Stimulated activated CD4-positive, alpha-beta T cell treated with anti-CD3 and anti-CD28 coated beads, Interleukin-1b, Interleukin-23, amount 100 ng/mL, for 1 hour (primary cell): ENCODE measurements around the gene MED29.

ENCODE experiments used
- DNase-seq, 2 donors: peaks; one replicate each; pipeline ENCODE4 v3.0.0-alpha.2; 2020; ENCODE audit warnings: low read depth in 2 of 2

Gene MED29, protein sequence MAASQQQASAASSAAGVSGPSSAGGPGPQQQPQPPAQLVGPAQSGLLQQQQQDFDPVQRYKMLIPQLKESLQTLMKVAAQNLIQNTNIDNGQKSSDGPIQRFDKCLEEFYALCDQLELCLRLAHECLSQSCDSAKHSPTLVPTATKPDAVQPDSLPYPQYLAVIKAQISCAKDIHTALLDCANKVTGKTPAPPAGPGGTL

DNA sequence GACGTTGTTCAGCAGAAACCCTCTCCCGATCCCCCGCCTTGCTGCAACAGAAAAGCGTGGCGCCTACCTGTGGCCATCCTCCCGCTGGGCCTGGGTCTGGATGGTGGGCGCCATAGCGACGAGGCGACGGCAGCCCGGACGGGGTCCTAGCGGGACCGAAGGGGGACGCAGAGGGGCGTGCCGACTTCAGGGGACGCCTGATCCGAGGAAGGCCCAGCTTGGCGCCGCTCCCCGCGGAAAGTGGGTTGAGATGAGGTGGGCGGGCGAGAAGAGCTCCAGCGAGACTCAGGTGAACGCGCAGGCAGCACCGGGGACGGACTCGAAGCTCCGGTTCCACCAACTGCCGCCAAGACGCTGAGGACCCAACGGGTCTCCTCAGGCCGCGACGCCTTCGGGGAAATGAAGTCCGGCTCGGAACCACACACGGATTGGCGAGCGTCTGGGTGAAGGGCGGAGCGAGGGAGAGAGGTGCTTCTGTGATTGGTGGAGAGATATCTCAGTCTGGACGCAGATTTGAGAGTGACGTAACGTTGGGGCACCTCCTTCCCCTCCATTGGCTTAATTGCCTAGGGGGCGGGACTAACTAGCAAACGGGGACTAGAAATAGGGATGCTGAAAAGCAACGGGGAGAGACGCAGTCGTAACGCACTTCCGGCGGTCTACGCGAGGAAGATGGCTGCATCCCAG is at the start of gene MED29, which contains the start of gene PAF1:
MED29 (plus strand) TSS at position 628 of the 687 bp plus-strand sequence; CDS start at position 673, 45 bp downstream.
PAF1 (minus strand) TSS at position 356 of the 687 bp plus-strand sequence; CDS start at position 114, 242 bp downstream.
- peak; percentile 77 to 93 for DNase-seq

DNA sequence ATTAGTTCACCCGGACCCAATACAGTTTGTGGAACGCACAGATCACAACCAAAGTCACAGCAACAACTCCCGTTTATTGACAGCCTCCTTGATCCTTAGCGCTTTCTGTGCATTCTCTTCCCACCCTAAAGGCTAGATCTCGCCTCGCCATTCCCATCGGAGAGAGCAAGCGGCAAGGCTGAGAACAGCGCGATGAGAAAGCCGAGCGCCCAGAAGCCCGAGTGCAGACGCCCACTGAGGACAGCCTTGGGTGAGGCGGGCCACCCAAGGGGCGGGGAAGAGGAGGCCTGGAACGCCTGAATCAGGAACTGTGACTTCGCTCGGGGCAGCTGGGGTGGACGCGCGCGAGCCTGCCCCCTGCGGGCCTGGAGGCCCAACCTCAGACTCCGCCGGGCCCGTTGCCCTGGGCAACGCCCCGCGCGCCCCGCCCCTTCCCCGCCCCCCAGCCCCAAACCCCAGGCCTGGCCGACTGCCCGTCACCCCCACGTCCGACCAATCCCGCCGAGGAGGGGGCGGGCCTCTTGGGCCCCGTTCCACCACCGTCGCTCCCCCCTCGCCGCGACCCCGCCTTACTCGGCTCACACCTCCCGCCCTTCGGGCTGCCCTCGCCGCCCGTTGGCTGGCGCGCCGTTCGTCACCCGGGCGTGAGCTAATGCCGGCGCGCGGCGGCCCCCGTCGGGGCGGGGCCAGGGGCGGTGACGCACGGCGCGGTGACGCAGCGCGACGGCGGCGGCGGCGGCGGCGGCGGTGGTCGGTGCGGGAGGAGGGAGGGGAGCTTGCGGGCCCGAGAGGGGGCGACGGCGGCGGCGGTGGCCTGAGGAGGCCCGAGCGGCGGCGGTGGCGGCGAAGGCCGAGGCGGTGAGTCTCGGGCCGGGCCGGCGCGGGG is 49.2 kb upstream of the MED29 start, which contains the start of gene SAMD4B:
SAMD4B (plus strand) TSS at position 703 of the 886 bp plus-strand sequence. CDS start 14,473 bp downstream, outside the sequence.
- peak; percentile 97 to 100 for DNase-seq

DNA sequence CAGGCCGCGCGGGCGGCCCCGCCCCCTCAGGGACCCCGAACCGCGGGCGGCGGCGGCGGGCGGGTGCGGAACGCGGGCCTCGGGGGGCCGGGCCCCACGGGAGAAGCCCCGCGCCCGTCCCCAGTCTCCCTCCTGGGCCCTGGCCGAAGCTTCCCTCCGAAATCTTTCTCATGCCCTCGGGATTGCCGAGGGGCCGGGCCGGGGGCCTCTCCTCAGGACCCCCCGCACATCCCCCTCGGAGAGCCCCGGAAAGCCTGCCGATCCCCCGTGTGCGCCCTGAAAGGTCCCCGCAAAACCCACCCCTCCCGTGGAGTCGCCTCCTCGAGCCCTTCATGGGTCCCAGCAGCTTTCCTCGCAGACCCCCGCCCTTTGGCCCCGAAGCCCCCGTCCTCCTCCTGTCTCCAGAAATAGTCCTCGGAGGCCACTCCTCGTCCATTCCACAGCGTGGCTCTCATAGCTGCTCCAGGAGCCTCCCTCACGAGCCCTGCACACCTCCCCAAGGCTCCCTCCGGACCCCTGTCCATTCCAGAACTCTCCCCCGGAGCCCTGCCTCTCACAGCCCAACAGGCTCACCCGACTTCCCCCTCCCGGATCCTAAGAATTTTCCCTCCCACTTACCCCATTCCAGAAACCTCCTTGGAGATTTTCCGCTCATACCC is 48.4 kb upstream of the MED29 start:
- DNase-seq: no peak

DNA sequence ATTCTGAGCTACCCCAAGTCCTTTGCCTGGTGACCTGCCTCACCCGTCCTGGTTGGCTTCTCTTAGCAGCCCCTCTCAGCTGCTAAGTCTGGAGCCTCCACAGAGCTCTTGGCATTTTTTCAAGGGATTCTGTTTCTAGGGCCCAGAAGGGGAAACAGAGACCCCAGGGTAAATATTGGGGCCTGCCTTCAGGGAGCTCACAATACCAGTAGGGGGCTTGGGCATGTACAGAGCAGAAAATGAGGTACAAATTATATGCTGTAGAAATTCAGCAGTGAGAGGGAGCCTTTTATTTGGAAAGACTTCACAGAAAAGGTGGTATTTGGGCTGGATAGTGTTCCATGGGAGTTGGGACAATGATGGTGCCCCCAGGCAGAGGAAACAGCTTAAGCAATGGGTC is 45.2 kb upstream of the MED29 start:
- no peak for DNase-seq

DNA sequence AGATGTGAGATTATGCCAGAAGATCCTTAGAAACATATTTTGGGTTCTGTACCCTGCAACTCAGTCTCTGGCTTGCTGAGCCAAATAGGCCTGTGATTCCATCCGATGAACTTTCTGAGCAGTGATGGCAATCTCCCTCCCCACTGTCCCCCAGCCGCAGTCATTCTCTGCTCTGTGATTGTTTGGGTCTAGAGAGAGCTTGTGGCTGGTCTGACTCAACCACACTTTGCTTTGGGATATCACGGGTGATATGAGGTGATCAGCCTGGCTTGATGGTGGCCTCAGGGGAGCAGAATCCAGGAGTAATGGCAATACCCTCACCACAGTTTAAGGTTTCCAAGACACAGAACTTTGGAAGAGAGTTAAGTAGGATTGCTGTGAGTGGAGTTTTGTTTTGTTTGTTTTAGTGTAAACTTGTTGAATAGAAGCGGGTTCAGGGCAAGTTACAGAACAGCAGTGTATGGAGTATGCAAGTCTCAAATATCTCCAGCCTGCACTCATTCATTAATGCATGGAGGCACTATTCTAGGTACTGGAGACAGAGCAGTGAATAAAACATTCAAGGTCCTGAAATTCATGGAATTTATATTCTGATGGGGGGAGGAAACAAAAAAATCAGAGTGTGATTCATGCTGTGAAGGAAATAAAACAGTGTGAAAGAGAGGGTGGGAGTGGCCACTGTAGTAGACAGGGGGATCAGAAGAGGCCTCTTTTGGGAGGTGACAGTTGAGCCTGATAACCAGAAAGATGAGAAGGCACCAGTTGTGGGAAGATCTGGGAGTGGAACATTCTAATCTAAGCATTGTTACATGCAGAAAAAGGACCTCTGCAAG is 43.6 kb upstream of the MED29 start:
- no peak for DNase-seq

DNA sequence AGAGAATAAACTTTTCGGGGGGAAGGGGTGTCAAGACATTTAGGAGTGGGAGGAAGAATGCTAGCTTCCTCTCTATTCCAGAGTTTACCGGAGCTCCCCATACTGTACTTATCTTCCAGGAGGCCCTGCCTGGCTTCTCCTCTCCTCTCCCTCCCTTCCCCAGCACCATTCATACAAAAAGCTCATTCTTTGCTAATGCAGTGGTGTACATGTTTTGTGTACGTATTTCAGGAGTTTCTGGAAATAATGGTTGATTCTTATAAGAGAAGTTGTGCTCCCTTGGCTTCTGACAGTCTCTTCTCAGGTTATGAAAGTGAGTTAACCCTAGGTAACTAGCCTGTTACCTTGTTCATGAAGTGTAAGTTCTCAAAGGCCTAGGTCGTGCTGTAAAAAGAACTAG is 41.9 kb upstream of the MED29 start:
- DNase-seq: no peak

DNA sequence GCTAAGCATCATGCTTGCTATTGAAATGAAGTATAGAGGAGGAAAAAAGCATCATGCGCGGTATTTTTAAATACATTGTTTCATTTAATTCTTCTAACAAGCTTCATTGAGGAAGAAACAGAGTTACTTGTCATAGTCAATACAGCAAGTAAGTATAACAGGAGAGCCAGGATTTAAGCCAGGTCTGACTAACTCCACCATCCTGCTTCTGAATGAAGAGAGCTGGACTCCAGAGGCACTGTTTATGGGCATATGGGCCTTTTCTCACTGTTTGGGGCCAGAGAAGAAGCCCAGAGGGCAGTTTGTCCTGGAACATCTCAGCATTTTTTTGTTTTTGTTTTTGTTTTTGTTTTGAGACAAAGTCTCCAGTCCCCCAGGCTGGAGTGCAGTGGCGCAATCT is 41.0 kb upstream of the MED29 start:
- no peak for DNase-seq

DNA sequence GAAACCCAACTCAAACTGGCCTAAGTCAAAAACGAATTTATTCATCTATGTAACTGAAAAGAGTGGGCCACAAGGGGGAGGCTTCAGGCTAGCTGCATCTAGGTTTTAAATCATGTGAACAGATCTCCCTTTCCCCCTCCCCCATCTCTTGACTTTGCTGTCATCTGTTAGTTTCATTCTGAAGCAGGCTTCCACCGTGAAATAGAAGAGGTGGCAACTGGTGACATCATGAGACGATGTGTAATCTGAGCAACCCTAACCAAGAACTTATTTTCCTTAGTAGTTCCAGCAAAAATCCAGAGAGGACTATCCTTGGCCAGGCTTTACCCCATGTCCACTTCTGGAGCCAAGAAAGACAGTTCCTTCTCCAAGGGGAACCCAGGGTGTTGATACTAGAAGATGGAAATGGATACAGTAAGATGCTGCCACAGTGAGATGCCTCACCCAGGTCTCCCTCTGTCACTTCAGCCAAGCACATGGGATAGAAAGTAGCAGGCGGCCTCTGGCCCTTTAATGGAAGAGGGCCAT is 39.6 kb upstream of the MED29 start:
- DNase-seq: no peak

DNA sequence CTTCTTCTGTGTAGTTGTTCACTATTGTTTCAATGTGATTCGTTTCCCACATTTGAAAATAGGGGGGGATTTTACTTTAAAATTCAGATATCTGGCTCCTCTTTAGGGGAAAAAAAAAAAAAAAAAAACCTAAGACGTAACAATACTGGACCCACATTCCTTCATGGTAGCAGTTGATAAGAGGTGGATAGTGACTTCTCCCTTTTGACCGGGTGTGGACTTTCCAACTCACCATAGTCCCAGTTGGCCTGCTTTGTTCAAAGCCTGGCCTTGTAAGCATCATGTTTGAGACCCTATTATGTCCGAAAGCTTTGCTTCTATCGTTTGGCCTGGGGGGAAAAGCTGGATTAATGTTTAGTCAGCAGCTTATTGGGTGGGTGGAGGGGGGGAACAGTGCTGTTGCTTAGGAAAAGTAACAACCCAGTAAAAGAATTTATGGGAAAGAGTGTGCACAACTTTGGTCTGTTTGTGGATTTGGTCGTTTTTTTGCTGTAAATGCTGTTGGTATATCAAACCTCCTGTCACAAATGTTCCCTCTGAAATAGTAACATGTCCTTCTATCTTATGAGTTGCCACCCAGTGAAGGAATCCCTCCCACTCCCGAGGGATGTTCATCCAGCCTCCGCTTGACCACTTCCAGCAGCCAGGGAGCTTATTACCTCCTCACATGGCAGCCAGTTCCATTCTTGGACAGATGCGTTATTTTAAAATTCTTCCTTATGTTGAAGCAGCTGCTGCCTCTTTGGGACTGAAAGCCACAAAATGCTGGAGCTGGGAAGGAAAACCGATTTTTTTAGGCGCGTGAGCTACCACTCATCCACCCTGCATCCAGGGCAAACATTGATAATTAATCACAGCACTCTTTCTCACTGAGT is 38.6 kb upstream of the MED29 start:
- no peak for DNase-seq

DNA sequence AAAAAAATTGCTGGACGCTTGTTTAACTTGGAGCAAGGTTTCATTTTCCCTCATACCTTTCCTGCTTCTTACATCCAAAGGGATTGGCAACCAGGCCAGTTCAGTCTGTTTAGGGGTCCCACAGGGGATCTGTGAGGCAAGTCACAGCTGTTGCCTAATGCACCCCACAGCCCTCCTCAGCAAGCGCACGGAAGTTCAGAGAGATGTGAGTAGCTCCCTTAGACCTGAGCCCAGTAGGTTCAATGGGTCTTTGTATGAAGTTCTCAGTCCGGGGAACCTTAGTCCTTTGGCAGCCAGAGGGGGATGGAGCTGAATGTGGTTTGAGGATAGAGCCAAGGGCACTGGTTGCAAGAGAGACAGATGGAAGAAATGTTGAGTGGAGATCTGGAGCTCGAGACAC is 35.9 kb upstream of the MED29 start:
- DNase-seq: no peak

DNA sequence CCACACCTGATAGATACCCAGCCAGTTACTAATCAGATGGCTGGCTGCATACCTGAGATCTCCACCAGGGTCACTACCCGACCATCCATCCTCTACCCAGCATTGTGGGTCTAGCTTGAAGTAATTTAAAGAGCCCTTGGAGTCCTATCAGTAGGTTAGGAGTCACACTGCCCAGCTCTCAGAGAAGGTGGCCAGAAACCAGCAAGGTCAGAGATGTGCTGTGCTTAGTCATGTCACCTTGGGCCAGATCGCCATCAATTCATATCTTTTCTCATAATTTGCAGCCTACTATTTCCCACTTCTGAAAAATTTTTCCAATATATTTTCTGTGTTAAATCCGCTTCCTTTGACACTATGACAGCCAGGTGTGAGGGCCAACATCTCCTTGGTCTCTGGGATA is 35.1 kb upstream of the MED29 start:
- no peak for DNase-seq

DNA sequence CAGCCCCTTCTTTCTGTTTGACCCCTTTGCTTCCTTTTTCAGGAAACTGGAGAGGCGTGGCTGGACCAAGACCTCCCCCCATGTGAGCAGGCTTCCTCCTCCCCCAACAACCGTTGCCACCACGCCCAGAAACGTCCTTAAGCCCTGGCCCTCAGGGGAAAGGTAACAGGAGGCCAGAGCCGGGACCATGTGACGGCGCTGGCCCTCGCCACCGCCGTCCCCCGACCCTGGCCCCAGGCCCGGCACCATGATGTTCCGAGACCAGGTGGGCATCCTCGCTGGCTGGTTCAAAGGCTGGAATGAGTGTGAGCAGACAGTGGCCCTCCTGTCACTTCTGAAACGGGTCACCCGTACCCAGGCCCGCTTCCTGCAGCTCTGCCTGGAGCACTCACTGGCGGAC is 34.5 kb upstream of the MED29 start:
- no peak for DNase-seq

DNA sequence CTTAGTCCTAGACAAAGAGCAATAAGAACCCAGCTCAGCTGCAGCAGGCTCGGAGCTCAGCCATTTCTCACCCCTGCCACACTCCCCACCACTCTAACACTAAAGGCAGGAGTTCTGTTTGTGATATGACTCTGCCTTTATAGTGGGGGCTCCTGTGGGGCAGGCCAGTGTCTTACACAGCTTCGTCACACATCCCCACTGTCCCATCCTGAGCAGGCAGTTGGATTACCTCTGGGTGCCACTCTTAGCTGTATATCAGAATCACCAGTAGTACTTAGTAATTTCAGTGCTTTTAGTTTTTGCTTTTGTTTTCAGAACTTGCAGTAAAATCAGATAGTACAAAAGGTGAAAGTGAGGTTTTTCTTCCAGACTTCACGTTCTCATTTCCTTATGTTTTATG is 32.2 kb upstream of the MED29 start:
- DNase-seq: no peak

DNA sequence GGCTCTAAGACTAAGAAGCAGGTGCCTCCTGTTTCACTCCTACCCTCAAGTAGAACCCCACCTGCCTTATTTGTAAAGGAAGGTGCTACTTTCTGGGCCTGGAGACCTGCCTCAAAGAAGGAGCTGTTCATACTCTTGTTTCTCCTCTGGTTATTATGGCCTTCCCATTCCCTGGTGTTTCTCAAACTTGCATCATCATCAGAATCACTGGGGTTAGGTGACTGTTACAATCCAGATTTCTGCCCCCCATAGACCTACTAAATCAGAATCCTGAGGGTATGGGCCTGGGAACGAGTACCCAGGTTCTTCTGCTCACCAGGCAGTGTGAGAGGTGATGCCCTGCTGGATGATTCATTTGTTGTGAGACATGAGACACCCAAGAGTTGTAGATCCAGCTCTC is 30.6 kb upstream of the MED29 start:
- DNase-seq: no peak

DNA sequence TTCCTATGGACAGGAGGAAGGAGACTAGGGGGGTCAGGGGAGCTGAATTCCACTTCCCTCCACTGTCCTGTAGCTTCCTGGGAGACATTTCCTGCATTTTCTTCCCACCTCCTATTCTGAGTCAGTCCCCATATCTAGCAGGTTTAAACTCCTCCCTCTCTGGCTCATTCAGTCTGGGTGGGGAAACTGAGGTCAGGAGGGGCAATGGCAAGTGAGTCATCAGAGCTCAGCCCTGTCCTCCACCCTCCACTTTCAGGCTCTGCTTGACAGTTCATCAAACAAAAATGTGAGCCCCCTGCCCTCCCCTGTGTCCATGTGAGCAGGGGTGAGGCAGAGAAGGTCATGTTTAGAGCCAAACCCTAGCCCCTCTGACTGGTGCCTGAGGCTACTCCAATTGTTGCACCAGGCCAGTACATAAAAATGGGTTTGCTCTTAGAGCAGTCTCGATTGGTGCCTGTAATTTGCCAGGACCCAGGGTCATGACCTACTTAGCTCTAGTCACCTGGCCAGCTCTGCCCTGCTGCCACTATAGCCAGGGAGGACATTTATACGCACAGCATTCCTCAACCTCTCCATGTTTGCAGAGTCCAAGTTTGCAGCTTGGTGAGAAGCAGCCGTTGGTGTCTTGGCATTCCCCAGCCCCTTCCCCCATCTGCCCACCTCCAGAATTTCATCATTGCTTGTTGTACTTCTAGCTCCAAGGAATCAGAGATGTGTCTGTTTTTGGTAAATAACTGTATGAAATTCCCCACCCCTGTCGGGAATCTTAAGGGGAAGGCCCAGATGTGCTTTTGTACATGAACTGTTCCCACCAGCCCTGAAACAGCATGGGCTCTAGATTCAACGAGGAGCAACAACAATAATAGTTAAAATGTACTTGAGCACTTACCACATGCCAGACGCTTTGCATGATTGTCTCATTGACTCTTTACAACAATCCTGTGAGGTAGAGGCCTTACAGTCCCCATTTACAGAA is 28.2 kb upstream of the MED29 start:
- no peak for DNase-seq

DNA sequence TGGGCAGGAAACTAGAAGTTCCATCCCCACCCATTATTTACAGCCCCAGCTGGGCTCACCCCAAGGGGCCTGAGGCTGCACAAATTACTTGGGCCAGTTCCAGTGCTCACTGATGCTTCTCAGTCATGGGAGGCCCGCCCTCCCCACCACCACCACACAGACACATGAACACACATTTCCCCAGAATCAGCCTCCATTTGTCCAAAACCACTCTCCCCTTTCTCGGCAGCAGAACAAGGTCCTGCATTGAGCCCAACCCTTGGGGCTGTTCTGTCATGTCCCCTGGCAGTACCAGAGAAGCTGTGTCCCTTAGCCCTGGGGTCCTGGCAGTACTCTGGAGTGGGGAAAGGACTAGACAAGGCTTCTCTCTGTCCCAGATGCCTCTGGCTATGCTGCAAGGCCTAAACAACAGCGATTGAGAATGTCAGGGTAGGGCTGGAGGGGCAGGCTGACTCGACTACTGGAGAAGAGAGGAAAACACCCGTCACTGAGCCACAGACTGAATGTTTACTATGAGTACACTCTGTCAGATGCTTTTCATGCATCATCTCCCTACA is 27.2 kb upstream of the MED29 start:
- no peak for DNase-seq

DNA sequence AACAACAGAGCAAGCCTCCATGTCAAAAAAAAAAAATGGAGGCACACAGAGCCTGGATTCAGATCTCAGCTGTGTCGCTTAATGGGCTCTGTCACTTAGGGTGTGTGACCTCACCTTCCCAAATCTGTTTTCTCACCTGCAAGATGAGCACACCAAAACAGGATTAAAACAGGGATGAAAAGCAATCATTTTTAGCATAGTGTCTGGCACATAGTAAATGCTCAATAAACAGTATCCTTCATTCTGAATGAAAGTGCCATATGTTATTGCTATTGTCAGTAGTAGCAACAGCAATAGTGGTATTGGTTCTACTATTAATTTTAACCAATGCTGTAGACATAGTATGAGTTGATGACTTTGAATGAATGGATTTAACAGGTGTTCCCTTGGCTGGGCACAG is 25.6 kb upstream of the MED29 start:
- no peak for DNase-seq

DNA sequence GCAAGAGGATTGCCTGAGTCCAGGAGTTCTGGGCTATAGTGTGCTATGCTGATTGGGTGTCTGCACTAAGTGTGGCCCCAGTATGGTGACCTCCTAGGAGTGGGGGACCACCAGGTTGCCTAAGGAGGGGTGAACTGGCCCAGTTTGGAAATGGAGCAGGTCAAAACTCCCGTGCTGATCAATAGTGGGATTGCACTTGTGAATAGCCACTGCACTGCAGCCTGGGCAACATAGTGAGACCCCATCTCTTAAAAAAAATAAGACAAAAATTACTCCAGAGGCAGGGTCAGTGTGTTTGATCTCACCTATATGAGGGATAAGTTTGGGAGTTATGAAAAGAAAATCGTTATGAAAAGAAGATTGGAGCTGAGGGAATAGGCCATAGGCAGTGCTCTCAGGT is 22.0 kb upstream of the MED29 start:
- no peak for DNase-seq
